HepG2 (cell line): ENCODE measurements around the gene SCP2. TPM values are rescaled to one million over a fixed set of nuclear protein-coding genes. Genes with fewer than 3 reads are reported as not detected.
A peak's percentile ranks its signal among the peaks of the same experiment; 100 is the strongest.

Experiments
- ATAC-seq: fragments of 200-7000 bp; cut with Tn5 transposase; 3 replicates; pipeline ENCODE4 v1.9.1; 2020; ENCODE audit warnings: mild to moderate bottlenecking, moderate library complexity
- BruUV-seq: library from RNA; stranded (reverse); fragments of 400-500 nt; replicated peaks from 2 replicates; lab custom pipeline; 2021; lab: Mats Ljungman, UMichigan
- CTCF ChIA-PET: fragments of 300-600 bp; formaldehyde crosslinking; extraction: SDS; loops from one replicate; lab custom pipeline; 2021; ENCODE audit warnings: low total read pairs, inconsistent platforms, low intra/inter-chr PET ratio; lab: Yijun Ruan, JAX
- POLR2A ChIA-PET: fragments of 350-600 bp; sonication (Branson Sonifier 250); formaldehyde crosslinking; loops from one replicate; lab custom pipeline; 2020; ENCODE audit warnings: antibody characterized with exemption, inconsistent platforms; lab: Yijun Ruan, JAX
- DNase-seq: peaks from one replicate; pipeline ENCODE4 v3.0.0-alpha.2; 2015; ENCODE audit warnings: low spot score
- FAIRE-seq: peaks from 3 replicates; lab custom pipeline; 2011; peaks lifted over from hg19 to GRCh38; lab: Jason Lieb, UNC
- H2AFZ ChIP-seq: one replicate; pipeline ENCODE4 v1.6.1; 2011; ENCODE audit warnings: low read length, inconsistent platforms
- H3K27ac ChIP-seq: fragments of 300-600 bp; 3 replicates; pipeline ENCODE4 v1.8.0; 2011; ENCODE audit warnings: mixed run types, mild to moderate bottlenecking, mixed read lengths, low read length, inconsistent platforms; ENCODE audit not compliant: insufficient read depth; ENCODE audit errors: extremely low read length
- H3K27me3 ChIP-seq, 2 experiments: fragments of 200-600 bp in 1 of 2; 2 replicates in 1 of 2; 3 replicates in 1 of 2; pipeline versions ENCODE4 v1.6.0 to v1.8.0; 2011; ENCODE audit warnings: low read length in 2 of 2, mild to moderate bottlenecking in 2 of 2, moderate library complexity in 2 of 2, inconsistent platforms in 1 of 2; ENCODE audit not compliant: insufficient read depth in 2 of 2, control insufficient read depth in 1 of 2
- H3K36me3 ChIP-seq, 2 experiments: fragments of 200-600 bp in 1 of 2; replicated peaks in 1 of 2; 2 replicates in 1 of 2; 3 replicates in 1 of 2; pipeline versions ENCODE4 v1.5.1 to v1.8.0; 2011; ENCODE audit warnings: low read length in 2 of 2, inconsistent platforms in 1 of 2; ENCODE audit not compliant: insufficient read depth in 2 of 2, control insufficient read depth in 1 of 2
- H3K4me1 ChIP-seq: 2 replicates; pipeline ENCODE4 v1.5.1; 2012; ENCODE audit warnings: low read length, inconsistent platforms; ENCODE audit not compliant: insufficient read depth
- H3K4me2 ChIP-seq: 2 replicates; pipeline ENCODE4 v1.6.0; 2011; ENCODE audit warnings: low read depth, low read length, inconsistent platforms
- H3K4me3 ChIP-seq, 3 experiments: fragments of 200-600 bp in 1 of 3; sonication (generic), shearing (Covaris generic) in 1 of 3; replicated peaks in 1 of 3; 2 replicates each; pipeline ENCODE4 v1.5.1; 2011 to 2016; ENCODE audit warnings: low read length in 3 of 3, inconsistent platforms in 2 of 3, low read depth in 2 of 3, mild to moderate bottlenecking in 2 of 3, control low read depth in 1 of 3, mixed read lengths in 1 of 3; ENCODE audit not compliant: insufficient read depth in 1 of 3
- H3K79me2 ChIP-seq: one replicate; pipeline ENCODE4 v1.6.1; 2011; ENCODE audit warnings: low read length, inconsistent platforms; ENCODE audit not compliant: insufficient read depth
- H3K9ac ChIP-seq: 2 replicates; pipeline ENCODE4 v1.6.0; 2011; ENCODE audit warnings: mild to moderate bottlenecking, low read depth, low read length, inconsistent platforms; ENCODE audit not compliant: insufficient read depth
- H3K9me3 ChIP-seq: 2 replicates; pipeline ENCODE4 v1.5.1; 2012; ENCODE audit warnings: mild to moderate bottlenecking, low read length
- H4K20me1 ChIP-seq: 2 replicates; pipeline ENCODE4 v1.6.0; 2011; ENCODE audit warnings: inconsistent platforms, mild to moderate bottlenecking, low read length, moderate library complexity; ENCODE audit not compliant: insufficient read depth
- AGO2 ChIP-seq: fragments of 200-400 bp; formaldehyde crosslinking; optimal IDR thresholded peaks from 2 replicates; pipeline ENCODE3; 2017; ENCODE audit warnings: mild to moderate bottlenecking, low read depth, low read length, moderate library complexity
- BCL3 ChIP-seq: sonication (generic); formaldehyde crosslinking; IDR thresholded peaks from 2 replicates; pipeline ENCODE4 v1.5.1; 2020; ENCODE audit warnings: mild to moderate bottlenecking, missing genetic modification reagents, moderate library complexity
- BCL6 ChIP-seq: IDR thresholded peaks from 2 replicates; pipeline ENCODE4 v1.6.1; 2016; ENCODE audit warnings: missing genetic modification reagents, missing compliant biosample characterization
- CBX1 ChIP-seq: IDR thresholded peaks from one replicate; pipeline ENCODE4 v1.6.1; 2016; ENCODE audit warnings: antibody characterized with exemption, low read depth
- EHMT2 ChIP-seq: fragments of 200-600 bp; sonication (generic); IDR thresholded peaks from 2 replicates; pipeline ENCODE4 v1.7.0; 2017; ENCODE audit warnings: antibody characterized with exemption, low read depth, low read length, borderline replicate concordance
- ESRRA ChIP-seq: sonication (generic); formaldehyde crosslinking; IDR thresholded peaks from 2 replicates; pipeline ENCODE4 v1.5.1; 2020; ENCODE audit warnings: mild to moderate bottlenecking, low read depth, missing genetic modification reagents
- IKZF4 ChIP-seq: sonication (generic); formaldehyde crosslinking; IDR thresholded peaks from 2 replicates; pipeline ENCODE4 v1.5.1; 2020; ENCODE audit warnings: borderline replicate concordance, mild to moderate bottlenecking, low read depth, missing genetic modification reagents; ENCODE audit errors: not compliant biosample characterization
- MYNN ChIP-seq: sonication (generic); formaldehyde crosslinking; IDR thresholded peaks from 2 replicates; pipeline ENCODE4 v1.4.0; 2020; ENCODE audit warnings: mild to moderate bottlenecking, low read depth, missing genetic modification reagents
- NAIF1 ChIP-seq: sonication (generic); formaldehyde crosslinking; IDR thresholded peaks from 2 replicates; pipeline ENCODE4 v1.5.0; 2020; ENCODE audit warnings: mild to moderate bottlenecking, missing genetic modification reagents, borderline replicate concordance
- SIN3A ChIP-seq: IDR thresholded peaks from 2 replicates; pipeline ENCODE4 v1.6.1; 2011; ENCODE audit warnings: low read depth, mild to moderate bottlenecking, control low read depth, low read length, borderline replicate concordance
- SMARCC2 ChIP-seq: fragments of 450-650 bp; IDR thresholded peaks from 2 replicates; pipeline ENCODE4 v1.6.1; 2017; ENCODE audit warnings: antibody characterized with exemption, mild to moderate bottlenecking
- ZBTB7B ChIP-seq: sonication (generic); formaldehyde crosslinking; IDR thresholded peaks from 2 replicates; pipeline ENCODE4 v1.4.0; 2020; ENCODE audit warnings: missing genetic modification reagents
- ZNF274 ChIP-seq: sonication (generic); formaldehyde crosslinking; IDR thresholded peaks from 2 replicates; pipeline ENCODE4 v1.5.1; 2020; ENCODE audit warnings: mild to moderate bottlenecking, missing genetic modification reagents
- ZNF383 ChIP-seq: sonication (generic); formaldehyde crosslinking; IDR thresholded peaks from 2 replicates; pipeline ENCODE4 v1.4.0; 2020; ENCODE audit warnings: missing genetic modification reagents, mild to moderate bottlenecking, borderline replicate concordance
- WGBS: methylation state at CpG from one replicate; pipeline ENCODE4 v1.1.6; 2017; ENCODE audit warnings: low lambda C conversion rate; 5-methylcytosine and 5-hydroxymethylcytosine counted together
- in situ Hi-C: cut with HindIII; loops from 2 replicates; pipeline ENCODE4 v1.10.0; 2017; ENCODE audit warnings: low pct_unique_long_range_greater_than_20kb; ENCODE audit not compliant: extremely low pct_ligation_motif_present
- intact Hi-C: fragments of 100-400 bp; cut with micrococcal nuclease; formaldehyde crosslinking; loops from one replicate; pipeline ENCODE4 v1.10.0; 2022; ENCODE audit not compliant: unreplicated experiment
- polyA plus RNA-seq, 8 experiments: library from polyadenylated mRNA; depleted of rRNA in 3 of 8; stranded (reverse) in 7 of 8; unstranded in 1 of 8; fragments of >200 nt; fragmentation: Illumina TruSeq in 4 of 8; extraction: Trizol in 4 of 8; gene quantifications; 2 replicates each; pipeline versions ENCODE4 v1.2.1 to v1.2.3, GENCODE V29; 2011 to 2016; ENCODE audit warnings: low read depth in 4 of 8, missing spikeins in 1 of 8, mixed read lengths in 1 of 8; ENCODE audit not compliant: insufficient read depth in 1 of 8
- total RNA-seq, 5 experiments: library from RNA; depleted of rRNA; stranded (reverse); fragments of >200 nt; fragmentation: Illumina TruSeq; extraction: Trizol; gene quantifications; 2 replicates each; pipeline ENCODE4 v1.2.3, GENCODE V29; 2016; ENCODE audit warnings: low read depth in 1 of 5
- TF ChIP-seq, protein P1 (sequence below): IDR thresholded peaks from 2 replicates; pipeline ENCODE4 v1.6.1; 2016; ENCODE audit warnings: mild to moderate bottlenecking, missing biosample characterization, missing genetic modification reagents
- TF ChIP-seq, protein P2 (sequence below): sonication (generic); formaldehyde crosslinking; IDR thresholded peaks from 2 replicates; pipeline ENCODE4 v1.8.1; 2022; ENCODE audit warnings: low read depth, mild to moderate bottlenecking, missing genetic modification reagents
- TF ChIP-seq, protein P3 (sequence below): sonication (generic); formaldehyde crosslinking; IDR thresholded peaks from 2 replicates; pipeline ENCODE4 v1.8.1; 2023; ENCODE audit warnings: missing genetic modification reagents, inconsistent platforms, borderline replicate concordance

Gene SCP2
- total and polyA plus RNA-seq, 2 of the 13 experiments (the other 11 are each of a cell fraction or from before 2014, with no cell fraction given), result 59.0 to 133 TPM

GRCh38 chr1:53089478-53090226, 162.6 kb downstream of the SCP2 start:
- H3K4me2 ChIP-seq, result peak overlapping the region; percentile 65
- BruUV-seq, result TSS peak; percentile 52
- ChIA-PET POLR2A (interaction anchor here (0.6 to 3.9 kb wide), 13 partner anchors 11 to 168 kb away, joined by 3 to 24 read pairs (median 4); partner anchors contain the start of gene ECHDC2), CTCF (interaction anchor here (0.6 kb wide), 1 partner anchor 101 kb away, joined by 3 read pairs; no protein-coding TSS in a partner anchor)
- WGBS, result 2% methylated on average over 10 of the region's 11 CpGs
- in situ Hi-C loops (no loop called here), intact Hi-C loops (loop anchor here (5.0 to 10.0 kb wide), 2 partner anchors 33 to 95 kb away; no protein-coding TSS in a partner anchor)
- no peak overlapping the region for H2AFZ ChIP-seq
- peak; percentile 86 for FAIRE-seq
- peak overlapping the region in 1 of 3 experiments; percentile 41; a peak in 1 of 6 replicates for H3K4me3 ChIP-seq
- peak; percentile 73 for ATAC-seq
- H3K9me3 ChIP-seq, result no peaks in the 10 kb centered on the region
- H3K36me3 ChIP-seq, result no peaks in the 10 kb centered on the region
- H3K27ac ChIP-seq, result peak overlapping the region; percentile 34
- H4K20me1 ChIP-seq, result no peaks in the 10 kb centered on the region
- peak; percentile 85 for DNase-seq
- H3K4me1 ChIP-seq, result peaks cover 85% of the 10 kb centered on the region
- peaks cover 15 to 45% of the 10 kb centered on the region in 2 experiments; a peak in 4 of 5 replicates for H3K27me3 ChIP-seq
- peak overlapping the region; percentile 50 for H3K9ac ChIP-seq
- H3K79me2 ChIP-seq, result no peaks in the 10 kb centered on the region
- TF ChIP-seq IKZF4 (no peak), AGO2 (no peak), ZBTB7B (CRISPR knock-in tag) (peak; percentile 72; the same call in 1 of the 2 replicates), NAIF1 (CRISPR knock-in tag) (no peak), ESRRA (peak; percentile 82; the same call in 1 of the 2 replicates), SIN3A (no peak), ZNF274 (no peak), EHMT2 (no peak), MYNN (CRISPR knock-in tag) (peak; percentile 69; the same call in 1 of the 2 replicates), BCL6 (CRISPR knock-in tag) (peak; percentile 44; the same call in 1 of the 2 replicates), SMARCC2 (no peak), ZNF383 (CRISPR knock-in tag) (no peak), BCL3 (CRISPR knock-in tag) (no peak), CBX1 (no peak)
- TF ChIP-seq, protein P1, sequence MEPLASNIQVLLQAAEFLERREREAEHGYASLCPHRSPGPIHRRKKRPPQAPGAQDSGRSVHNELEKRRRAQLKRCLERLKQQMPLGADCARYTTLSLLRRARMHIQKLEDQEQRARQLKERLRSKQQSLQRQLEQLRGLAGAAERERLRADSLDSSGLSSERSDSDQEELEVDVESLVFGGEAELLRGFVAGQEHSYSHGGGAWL (CRISPR knock-in tag), result no peak; the same call in 1 of the 2 replicates
- TF ChIP-seq, protein P2, sequence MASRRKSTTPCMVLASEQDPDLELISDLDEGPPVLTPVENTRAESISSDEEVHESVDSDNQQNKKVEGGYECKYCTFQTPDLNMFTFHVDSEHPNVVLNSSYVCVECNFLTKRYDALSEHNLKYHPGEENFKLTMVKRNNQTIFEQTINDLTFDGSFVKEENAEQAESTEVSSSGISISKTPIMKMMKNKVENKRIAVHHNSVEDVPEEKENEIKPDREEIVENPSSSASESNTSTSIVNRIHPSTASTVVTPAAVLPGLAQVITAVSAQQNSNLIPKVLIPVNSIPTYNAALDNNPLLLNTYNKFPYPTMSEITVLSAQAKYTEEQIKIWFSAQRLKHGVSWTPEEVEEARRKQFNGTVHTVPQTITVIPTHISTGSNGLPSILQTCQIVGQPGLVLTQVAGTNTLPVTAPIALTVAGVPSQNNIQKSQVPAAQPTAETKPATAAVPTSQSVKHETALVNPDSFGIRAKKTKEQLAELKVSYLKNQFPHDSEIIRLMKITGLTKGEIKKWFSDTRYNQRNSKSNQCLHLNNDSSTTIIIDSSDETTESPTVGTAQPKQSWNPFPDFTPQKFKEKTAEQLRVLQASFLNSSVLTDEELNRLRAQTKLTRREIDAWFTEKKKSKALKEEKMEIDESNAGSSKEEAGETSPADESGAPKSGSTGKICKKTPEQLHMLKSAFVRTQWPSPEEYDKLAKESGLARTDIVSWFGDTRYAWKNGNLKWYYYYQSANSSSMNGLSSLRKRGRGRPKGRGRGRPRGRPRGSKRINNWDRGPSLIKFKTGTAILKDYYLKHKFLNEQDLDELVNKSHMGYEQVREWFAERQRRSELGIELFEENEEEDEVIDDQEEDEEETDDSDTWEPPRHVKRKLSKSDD (CRISPR knock-in tag), result peak; percentile 53; the same call in 1 of the 2 replicates
- TF ChIP-seq, protein P3, sequence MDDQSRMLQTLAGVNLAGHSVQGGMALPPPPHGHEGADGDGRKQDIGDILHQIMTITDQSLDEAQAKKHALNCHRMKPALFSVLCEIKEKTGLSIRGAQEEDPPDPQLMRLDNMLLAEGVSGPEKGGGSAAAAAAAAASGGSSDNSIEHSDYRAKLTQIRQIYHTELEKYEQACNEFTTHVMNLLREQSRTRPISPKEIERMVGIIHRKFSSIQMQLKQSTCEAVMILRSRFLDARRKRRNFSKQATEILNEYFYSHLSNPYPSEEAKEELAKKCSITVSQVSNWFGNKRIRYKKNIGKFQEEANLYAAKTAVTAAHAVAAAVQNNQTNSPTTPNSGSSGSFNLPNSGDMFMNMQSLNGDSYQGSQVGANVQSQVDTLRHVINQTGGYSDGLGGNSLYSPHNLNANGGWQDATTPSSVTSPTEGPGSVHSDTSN, result no peak
